HEK293T (cell line): ENCODE data around the gene RNU6-9.

Source experiments
- ARNT ChIP-seq: fragments of 450-650 bp; IDR thresholded peaks from 2 replicates; pipeline ENCODE4 v1.6.1; 2017; ENCODE audit warnings: mild to moderate bottlenecking
- BHLHE40 ChIP-seq: fragments of 450-650 bp; IDR thresholded peaks from 2 replicates; pipeline ENCODE4 v1.6.1; 2016; ENCODE audit warnings: mild to moderate bottlenecking, moderate library complexity, borderline replicate concordance
- ELF4 ChIP-seq: fragments of 450-650 bp; IDR thresholded peaks from 2 replicates; pipeline ENCODE4 v1.6.1; 2017; ENCODE audit warnings: antibody characterized with exemption
- FOXK2 ChIP-seq: fragments of 450-650 bp; IDR thresholded peaks from 2 replicates; pipeline ENCODE4 v1.6.1; 2016; ENCODE audit warnings: mild to moderate bottlenecking
- FOXM1 ChIP-seq: fragments of 450-650 bp; IDR thresholded peaks from 2 replicates; pipeline ENCODE4 v1.6.1; 2017; ENCODE audit warnings: mild to moderate bottlenecking, borderline replicate concordance
- L3MBTL2 ChIP-seq: fragments of 450-650 bp; conservative IDR thresholded peaks from 2 replicates; pipeline ENCODE4 v1.6.1; 2016; ENCODE audit warnings: mild to moderate bottlenecking
- SP1 ChIP-seq: fragments of 450-650 bp; IDR thresholded peaks from 2 replicates; pipeline ENCODE4 v1.6.1; 2017
- SUZ12 ChIP-seq: fragments of 450-650 bp; IDR thresholded peaks from 2 replicates; pipeline ENCODE4 v1.6.1; 2016; ENCODE audit warnings: mild to moderate bottlenecking
- TARDBP ChIP-seq: fragments of 450-650 bp; IDR thresholded peaks from 2 replicates; pipeline ENCODE4 v1.6.1; 2016
- ZNF384 ChIP-seq: fragments of 450-650 bp; IDR thresholded peaks from 2 replicates; pipeline ENCODE4 v1.6.1; 2016

GRCh38 chr19:866769-867300, 26.4 kb upstream of the RNU6-9 start:
- TF ChIP-seq L3MBTL2 (no peak), FOXK2 (no peak), SP1 (no peak), BHLHE40 (no peak), SUZ12 (no peak), TARDBP (no peak), ELF4 (no peak), ARNT (no peak), ZNF384 (no peak), FOXM1 (no peak)
